Esophagus squamous epithelium (tissue), 4 donors: ENCODE results near the gene ADARB2.

Source experiments
- CTCF ChIP-seq, 6 experiments: fragments of 450-650 bp in 4 of 6; fragments of 200-600 bp in 2 of 6; sonication (generic) in 2 of 6; IDR thresholded peaks; one replicate each; pipeline ENCODE4 v1.5.1; 2016 to 2019; ENCODE audit warnings: antibody characterized with exemption in 6 of 6, mild to moderate bottlenecking in 4 of 6, moderate library complexity in 4 of 6
- POLR2A ChIP-seq, 4 donors: fragments of 450-650 bp; IDR thresholded peaks; one replicate each; pipeline ENCODE4 v1.6.1; 2017; ENCODE audit warnings: antibody characterized with exemption in 4 of 4, mild to moderate bottlenecking in 4 of 4, moderate library complexity in 3 of 4

- TF ChIP-seq CTCF (IDR thresholded peaks at IDR 0.05) (no peak), POLR2A (IDR thresholded peaks at IDR 0.05) (no peak)
These were observed 288.3 kb downstream of the ADARB2 start for GRCh38 chr10:1449021-1449420.
